ENCODE results near the gene PTH2. TPM values are rescaled to one million over a fixed set of nuclear protein-coding genes. Genes with fewer than 3 reads are reported as not detected.

The PTH2 gene
- total RNA-seq, 2 donors from 2014 or later: not detected

DNA sequence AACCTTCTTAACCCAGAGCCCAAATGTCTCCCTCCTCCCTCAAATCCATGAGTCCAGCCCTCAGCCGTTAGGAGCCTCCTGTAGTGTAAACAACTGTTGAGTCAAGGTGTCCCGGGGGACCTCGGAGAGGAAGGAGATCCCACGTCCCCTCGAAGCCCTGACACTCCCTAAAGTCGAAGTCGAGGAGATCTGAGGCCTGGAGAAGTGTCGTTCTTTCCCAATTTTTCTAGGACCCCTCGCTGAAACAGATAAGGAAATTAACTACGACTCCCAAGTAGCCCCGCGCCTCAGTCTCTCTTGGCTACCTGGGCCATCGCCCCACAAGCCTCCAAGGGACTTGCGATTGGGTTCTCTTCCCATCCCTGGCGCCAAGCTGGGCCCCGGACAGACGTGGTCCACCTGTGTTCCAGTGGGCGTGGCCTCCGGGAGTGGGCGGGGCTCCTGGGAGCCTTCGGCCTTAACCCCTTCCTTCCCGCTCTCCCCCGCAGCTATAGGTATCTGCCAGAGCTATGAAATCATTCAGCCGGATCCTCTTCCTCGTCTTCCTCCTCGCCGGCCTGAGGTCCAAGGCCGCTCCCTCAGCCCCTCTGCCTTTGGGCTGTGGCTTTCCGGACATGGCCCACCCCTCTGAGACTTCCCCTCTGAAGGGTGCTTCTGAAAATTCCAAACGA, 2.8 kb upstream of the PTH2 start:
- Histone ChIP-seq H3K27me3 (peaks cover 0 to 70% of the 10 kb centered on the region in 2 donors), H3K9me3 (no peaks in the 10 kb centered on the region), H3K4me1 (peaks cover 33% of the 10 kb centered on the region), H3K4me3 (no peak overlapping the region), H3K36me3 (replicated peaks in 1 of 2; ENCODE audit: insufficient read depth in 1 of 2, low read depth in 2 of 2) (no peaks in the 10 kb centered on the region), H3K27ac (no peak overlapping the region)
- no peak for DNase-seq
- intact Hi-C loops (cut with DNase I): no loop called here
- no peak for TF ChIP-seq POLR2A (IDR thresholded peaks at IDR 0.05)
- TF ChIP-seq, protein P1, sequence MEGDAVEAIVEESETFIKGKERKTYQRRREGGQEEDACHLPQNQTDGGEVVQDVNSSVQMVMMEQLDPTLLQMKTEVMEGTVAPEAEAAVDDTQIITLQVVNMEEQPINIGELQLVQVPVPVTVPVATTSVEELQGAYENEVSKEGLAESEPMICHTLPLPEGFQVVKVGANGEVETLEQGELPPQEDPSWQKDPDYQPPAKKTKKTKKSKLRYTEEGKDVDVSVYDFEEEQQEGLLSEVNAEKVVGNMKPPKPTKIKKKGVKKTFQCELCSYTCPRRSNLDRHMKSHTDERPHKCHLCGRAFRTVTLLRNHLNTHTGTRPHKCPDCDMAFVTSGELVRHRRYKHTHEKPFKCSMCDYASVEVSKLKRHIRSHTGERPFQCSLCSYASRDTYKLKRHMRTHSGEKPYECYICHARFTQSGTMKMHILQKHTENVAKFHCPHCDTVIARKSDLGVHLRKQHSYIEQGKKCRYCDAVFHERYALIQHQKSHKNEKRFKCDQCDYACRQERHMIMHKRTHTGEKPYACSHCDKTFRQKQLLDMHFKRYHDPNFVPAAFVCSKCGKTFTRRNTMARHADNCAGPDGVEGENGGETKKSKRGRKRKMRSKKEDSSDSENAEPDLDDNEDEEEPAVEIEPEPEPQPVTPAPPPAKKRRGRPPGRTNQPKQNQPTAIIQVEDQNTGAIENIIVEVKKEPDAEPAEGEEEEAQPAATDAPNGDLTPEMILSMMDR (IDR thresholded peaks at IDR 0.05): no peak
- 5 to 6% methylated on average over 26 to 30 of the region's 30 CpGs for WGBS, 2 donors
- no peak for ATAC-seq

DNA sequence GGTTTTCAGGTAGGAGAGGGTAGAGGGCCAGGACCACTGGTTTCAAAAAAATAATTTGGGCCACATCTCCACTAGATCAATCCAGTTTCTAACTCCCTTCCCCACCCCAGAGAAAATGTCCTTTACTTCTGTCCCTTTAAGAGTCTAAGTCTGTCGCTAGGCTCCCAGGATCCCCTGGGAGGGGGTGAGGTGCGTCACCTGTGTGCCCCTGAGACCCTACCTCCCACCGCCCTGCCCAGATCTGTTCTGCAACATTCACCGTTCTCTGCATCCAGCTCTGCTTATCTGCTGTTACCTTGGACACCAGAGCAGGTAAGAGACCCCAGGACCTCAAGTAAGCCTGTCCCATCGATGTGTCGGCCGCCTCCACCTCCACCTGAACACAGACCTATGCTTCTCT, 1.9 kb upstream of the PTH2 start, which contains the start of gene GFY:
GFY (plus strand) TSS at position 211 of the 400 bp plus-strand sequence. CDS start 1,043 bp downstream, outside the sequence.
- TF ChIP-seq POLR2A (IDR thresholded peaks at IDR 0.05): no peak
- TF ChIP-seq, protein P1 (IDR thresholded peaks at IDR 0.05): no peak
- ATAC-seq: no peak
- Histone ChIP-seq H3K27me3 (peaks cover 0 to 64% of the 10 kb centered on the region in 2 donors), H3K36me3 (replicated peaks in 1 of 2; ENCODE audit: insufficient read depth in 1 of 2, low read depth in 2 of 2) (no peaks in the 10 kb centered on the region), H3K27ac (no peak within 1 kb of the TSS), H3K9me3 (no peaks in the 10 kb centered on the region), H3K4me1 (peaks cover 36% of the 10 kb centered on the region), H3K4me3 (no peak within 1 kb of the TSS)
- WGBS, 2 donors: 34 to 43% methylated on average over 6 to 7 of the region's 7 CpGs
- intact Hi-C loops (cut with DNase I): no loop called here
- DNase-seq: no peak

DNA sequence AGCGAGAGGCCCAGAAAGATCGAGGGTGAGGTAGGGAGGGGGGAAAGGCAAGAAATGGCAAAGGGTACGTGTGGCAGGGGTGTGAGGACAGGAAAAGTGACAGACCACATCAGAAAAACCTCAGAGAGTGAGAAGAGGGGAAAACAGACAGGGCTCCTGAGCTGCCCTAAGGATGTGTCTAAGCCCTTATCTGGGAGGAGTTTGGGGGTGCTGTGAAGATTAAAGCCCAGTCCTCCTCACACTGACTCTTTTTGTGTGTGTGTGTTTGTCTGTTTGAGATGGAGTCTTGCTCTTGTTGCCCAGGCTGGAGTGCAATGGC, 703 bp upstream of the PTH2 start:
- DNase-seq (no peak), ATAC-seq (no peak)
- Histone ChIP-seq H3K36me3 (replicated peaks in 1 of 2; ENCODE audit: insufficient read depth in 1 of 2, low read depth in 2 of 2) (no peaks in the 10 kb centered on the region), H3K27ac (no peak overlapping the region), H3K4me3 (no peak overlapping the region), H3K4me1 (peaks cover 36% of the 10 kb centered on the region), H3K9me3 (no peaks in the 10 kb centered on the region), H3K27me3 (peaks cover 0 to 56% of the 10 kb centered on the region in 2 donors)
- no peak for TF ChIP-seq POLR2A (IDR thresholded peaks at IDR 0.05)
- TF ChIP-seq, protein P1 (IDR thresholded peaks at IDR 0.05): no peak
- intact Hi-C loops (cut with DNase I): no loop called here
- WGBS, 2 donors: 15 to 30% methylated on average over 3 of the region's 3 CpGs

DNA sequence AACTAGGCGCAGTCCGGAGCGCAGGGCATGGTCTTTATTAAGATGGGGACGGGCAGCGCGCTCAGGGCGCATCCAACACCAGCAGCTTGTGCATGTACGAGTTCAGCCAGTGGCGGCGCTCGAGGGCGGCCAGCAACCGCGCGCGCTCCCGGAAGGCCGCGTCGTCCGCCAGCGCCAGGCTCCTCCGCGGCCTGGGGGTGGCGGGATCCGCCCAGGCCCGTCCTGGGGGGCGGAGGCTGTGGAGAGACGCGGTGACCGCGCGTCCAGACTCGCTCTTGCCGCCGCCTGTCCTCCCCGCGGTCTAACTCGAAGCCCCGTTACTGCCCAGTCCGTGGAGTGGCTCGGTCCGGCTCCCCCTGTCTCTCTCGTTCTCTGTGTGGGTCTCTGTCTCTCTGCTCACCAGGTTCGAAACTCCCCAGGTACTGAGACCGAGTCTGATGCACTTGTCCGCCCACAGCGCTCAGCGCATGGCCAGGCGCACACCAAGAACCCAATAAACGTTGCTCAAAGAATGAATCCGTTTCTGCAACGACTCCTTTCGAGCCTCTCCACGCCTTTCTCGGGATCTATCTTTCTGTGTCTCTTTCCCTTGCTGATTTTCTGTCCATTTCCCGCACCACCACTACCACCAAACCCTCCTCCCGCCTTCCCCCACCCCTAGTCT, 702 bp downstream of the PTH2 start:
- WGBS, 2 donors: 3 to 6% methylated on average over 19 to 56 of the region's 58 CpGs
- Histone ChIP-seq H3K4me3 (no peak overlapping the region), H3K4me1 (peaks cover 25% of the 10 kb centered on the region), H3K27me3 (peaks cover 0 to 46% of the 10 kb centered on the region in 2 donors), H3K36me3 (replicated peaks in 1 of 2; ENCODE audit: insufficient read depth in 1 of 2, low read depth in 2 of 2) (no peaks in the 10 kb centered on the region), H3K9me3 (no peaks in the 10 kb centered on the region), H3K27ac (no peak overlapping the region)
- intact Hi-C loops (cut with DNase I): no loop called here
- TF ChIP-seq, protein P1 (IDR thresholded peaks at IDR 0.05): peak; percentile 13 to 39 (median 24)
- no peak for TF ChIP-seq POLR2A (IDR thresholded peaks at IDR 0.05)
- ATAC-seq (peak; percentile 49), DNase-seq (peak; percentile 26 to 45 (median 38))

All from body of pancreas (tissue), 4 donors.